ENCODE data around the gene LDLRAD3. TPM values are rescaled to one million over a fixed set of nuclear protein-coding genes. Genes with fewer than 3 reads are reported as not detected.

The LDLRAD3 gene
- polyA plus RNA-seq, 1 donor (not counting 4 experiments of a cell fraction or from before 2014, with no cell fraction given) = 13.1 TPM

DNA sequence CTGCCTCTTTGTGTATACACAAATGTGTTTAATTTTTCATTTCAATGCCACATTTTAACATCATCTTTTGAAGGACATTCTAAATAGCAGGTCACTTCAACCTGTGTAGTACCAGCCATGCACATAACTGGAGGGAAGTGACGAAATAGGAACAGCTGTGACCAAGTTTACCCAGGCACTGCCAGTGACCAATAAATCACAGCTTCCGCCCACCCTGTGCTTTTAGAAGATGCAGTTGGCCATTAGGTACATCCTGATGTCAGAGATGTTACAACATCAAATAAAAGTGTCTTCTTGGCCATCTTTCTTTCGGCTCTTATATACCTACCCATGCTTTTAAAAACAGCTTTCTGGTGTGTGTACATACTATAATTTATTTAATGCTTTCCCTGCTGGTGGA lies 7.8 kb downstream of the LDLRAD3 start:
- dilution Hi-C loops (cut with MboI; ENCODE audit: extremely low pct_ligation_motif_present, low sequenced_read_pairs) = no loop called here

DNA sequence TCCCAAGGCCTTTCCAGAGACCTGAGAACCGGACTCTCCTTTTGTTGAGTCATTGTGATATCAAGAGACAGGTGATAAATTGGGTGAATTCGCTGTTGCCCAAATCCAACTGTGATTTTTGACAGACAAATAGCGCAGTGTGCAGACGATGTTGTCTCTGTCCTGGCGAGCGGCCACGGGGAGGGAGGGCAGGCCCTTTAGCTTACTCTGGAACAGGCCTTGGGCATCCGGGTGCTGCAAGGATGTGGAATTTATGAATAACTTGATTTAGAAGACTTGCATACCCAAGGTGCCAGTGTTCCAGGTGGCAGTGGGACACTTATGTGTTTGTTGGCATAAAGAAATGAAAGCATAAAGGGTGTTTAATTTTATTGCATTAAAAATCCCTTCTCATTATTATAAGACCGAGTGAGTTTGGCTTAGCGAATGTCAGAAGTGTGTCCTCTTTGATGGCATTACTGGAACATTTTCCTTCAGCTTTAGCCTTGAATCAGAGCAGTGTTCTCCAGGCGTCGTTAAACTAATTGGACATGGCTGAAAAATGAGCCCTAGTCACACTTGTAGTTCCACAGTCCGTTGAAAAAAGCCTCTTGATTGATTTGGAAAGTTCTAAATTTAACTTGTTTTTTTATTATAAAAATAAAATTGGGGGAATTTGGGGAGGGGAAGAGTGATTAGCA lies 9.4 kb downstream of the LDLRAD3 start:
- no peak overlapping the region for H3K27ac ChIP-seq (ENCODE audit: control insufficient read depth, insufficient read depth, low read length)

More for the DNA sequence above, 7.8 kb downstream of the LDLRAD3 start:
- no peaks in the 10 kb centered on the region for H3K27me3 ChIP-seq (ENCODE audit: control insufficient read depth, extremely low read depth, insufficient read depth, low read length)
- H3K36me3 ChIP-seq (ENCODE audit: control insufficient read depth in 2 of 2, extremely low read depth in 1 of 2, insufficient read depth in 2 of 2, low read length in 2 of 2) = no peaks in the 10 kb centered on the region
- DNase-seq (ENCODE audit: low read depth, low spot score) = no peak
- H3K4me3 ChIP-seq (ENCODE audit: control insufficient read depth in 2 of 3, extremely low read depth in 1 of 3, insufficient read depth in 2 of 3, low read depth in 1 of 3, low read length in 3 of 3) = no peak overlapping the region
- H3K27ac ChIP-seq (ENCODE audit: control insufficient read depth, insufficient read depth, low read length) = no peak overlapping the region
- no peaks in the 10 kb centered on the region for H3K9me1 ChIP-seq (ENCODE audit: control insufficient read depth, extremely low read depth, insufficient read depth, low read length)
- no peak for FAIRE-seq
- peaks cover 73% of the 10 kb centered on the region for H3K79me2 ChIP-seq (ENCODE audit: control insufficient read depth, insufficient read depth, low read length)
- H3K4me2 ChIP-seq (ENCODE audit: control insufficient read depth, extremely low read depth, insufficient read depth, low read depth, low read length) = no peak overlapping the region
- no peak overlapping the region for H2AFZ ChIP-seq (ENCODE audit: control insufficient read depth, low read length)
- peaks cover 17% of the 10 kb centered on the region for H3K4me1 ChIP-seq (ENCODE audit: control insufficient read depth, extremely low read depth, insufficient read depth, low read length)
- no peaks in the 10 kb centered on the region for H3K9me3 ChIP-seq (ENCODE audit: control insufficient read depth, low read depth, low read length)
- H4K20me1 ChIP-seq (ENCODE audit: control insufficient read depth, extremely low read depth, insufficient read depth, low read length) = peaks cover 5% of the 10 kb centered on the region
- no peak for TF ChIP-seq EZH2 (IDR thresholded peaks at IDR 0.05; ENCODE audit: low read length)
- TF ChIP-seq, protein P1, sequence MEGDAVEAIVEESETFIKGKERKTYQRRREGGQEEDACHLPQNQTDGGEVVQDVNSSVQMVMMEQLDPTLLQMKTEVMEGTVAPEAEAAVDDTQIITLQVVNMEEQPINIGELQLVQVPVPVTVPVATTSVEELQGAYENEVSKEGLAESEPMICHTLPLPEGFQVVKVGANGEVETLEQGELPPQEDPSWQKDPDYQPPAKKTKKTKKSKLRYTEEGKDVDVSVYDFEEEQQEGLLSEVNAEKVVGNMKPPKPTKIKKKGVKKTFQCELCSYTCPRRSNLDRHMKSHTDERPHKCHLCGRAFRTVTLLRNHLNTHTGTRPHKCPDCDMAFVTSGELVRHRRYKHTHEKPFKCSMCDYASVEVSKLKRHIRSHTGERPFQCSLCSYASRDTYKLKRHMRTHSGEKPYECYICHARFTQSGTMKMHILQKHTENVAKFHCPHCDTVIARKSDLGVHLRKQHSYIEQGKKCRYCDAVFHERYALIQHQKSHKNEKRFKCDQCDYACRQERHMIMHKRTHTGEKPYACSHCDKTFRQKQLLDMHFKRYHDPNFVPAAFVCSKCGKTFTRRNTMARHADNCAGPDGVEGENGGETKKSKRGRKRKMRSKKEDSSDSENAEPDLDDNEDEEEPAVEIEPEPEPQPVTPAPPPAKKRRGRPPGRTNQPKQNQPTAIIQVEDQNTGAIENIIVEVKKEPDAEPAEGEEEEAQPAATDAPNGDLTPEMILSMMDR (optimal IDR thresholded peaks at IDR 0.05 in 1 of 3, IDR thresholded peaks at IDR 0.05 in 1 of 3, conservative IDR thresholded peaks at IDR 0.05 in 1 of 3; ENCODE audit: extremely low read depth in 1 of 3, insufficient read depth in 2 of 3, low read length in 3 of 3) = no peak
- H3K9ac ChIP-seq (ENCODE audit: control insufficient read depth, extremely low read depth, insufficient read depth, low read length) = no peak overlapping the region

More for the DNA sequence above, 9.4 kb downstream of the LDLRAD3 start:
- H3K4me1 ChIP-seq (ENCODE audit: control insufficient read depth, extremely low read depth, insufficient read depth, low read length) = peaks cover 17% of the 10 kb centered on the region
- H3K4me2 ChIP-seq (ENCODE audit: control insufficient read depth, extremely low read depth, insufficient read depth, low read depth, low read length) = peak overlapping the region; percentile 3
- H3K79me2 ChIP-seq (ENCODE audit: control insufficient read depth, insufficient read depth, low read length) = peaks cover 70% of the 10 kb centered on the region
- H2AFZ ChIP-seq (ENCODE audit: control insufficient read depth, low read length) = no peak overlapping the region
- dilution Hi-C loops (cut with MboI; ENCODE audit: extremely low pct_ligation_motif_present, low sequenced_read_pairs) = no loop called here
- H3K36me3 ChIP-seq (ENCODE audit: control insufficient read depth in 2 of 2, extremely low read depth in 1 of 2, insufficient read depth in 2 of 2, low read length in 2 of 2) = no peaks in the 10 kb centered on the region
- no peak overlapping the region for H3K9ac ChIP-seq (ENCODE audit: control insufficient read depth, extremely low read depth, insufficient read depth, low read length)
- no peak for FAIRE-seq
- peaks cover 5% of the 10 kb centered on the region for H4K20me1 ChIP-seq (ENCODE audit: control insufficient read depth, extremely low read depth, insufficient read depth, low read length)
- H3K9me3 ChIP-seq (ENCODE audit: control insufficient read depth, low read depth, low read length) = no peaks in the 10 kb centered on the region
- no peaks in the 10 kb centered on the region for H3K27me3 ChIP-seq (ENCODE audit: control insufficient read depth, extremely low read depth, insufficient read depth, low read length)
- TF ChIP-seq, protein P1 (optimal IDR thresholded peaks at IDR 0.05 in 1 of 3, IDR thresholded peaks at IDR 0.05 in 1 of 3, conservative IDR thresholded peaks at IDR 0.05 in 1 of 3; ENCODE audit: extremely low read depth in 1 of 3, insufficient read depth in 2 of 3, low read length in 3 of 3) = no peak
- TF ChIP-seq EZH2 (IDR thresholded peaks at IDR 0.05; ENCODE audit: low read length) = no peak
- H3K9me1 ChIP-seq (ENCODE audit: control insufficient read depth, extremely low read depth, insufficient read depth, low read length) = no peaks in the 10 kb centered on the region
- DNase-seq (ENCODE audit: low read depth, low spot score) = no peak
- H3K4me3 ChIP-seq (ENCODE audit: control insufficient read depth in 2 of 3, extremely low read depth in 1 of 3, insufficient read depth in 2 of 3, low read depth in 1 of 3, low read length in 3 of 3) = no peak overlapping the region

Data from keratinocyte (primary cell).